DND-41 (cell line): Measurements from ENCODE around the gene PLEKHG5.

Source experiments
- EZH2 ChIP-seq: IDR thresholded peaks from 3 replicates; pipeline ENCODE4 v1.6.1; 2012; ENCODE audit warnings: borderline replicate concordance, low read depth, mild to moderate bottlenecking, moderate library complexity, low read length, inconsistent platforms; ENCODE audit not compliant: severe bottlenecking
- TF ChIP-seq, protein P1 (sequence below): IDR thresholded peaks from 2 replicates; pipeline ENCODE4 v1.5.1; 2012; ENCODE audit warnings: borderline replicate concordance, low read length, moderate library complexity, mild to moderate bottlenecking; ENCODE audit not compliant: poor library complexity, severe bottlenecking; ENCODE audit errors: extremely low read depth

DNA sequence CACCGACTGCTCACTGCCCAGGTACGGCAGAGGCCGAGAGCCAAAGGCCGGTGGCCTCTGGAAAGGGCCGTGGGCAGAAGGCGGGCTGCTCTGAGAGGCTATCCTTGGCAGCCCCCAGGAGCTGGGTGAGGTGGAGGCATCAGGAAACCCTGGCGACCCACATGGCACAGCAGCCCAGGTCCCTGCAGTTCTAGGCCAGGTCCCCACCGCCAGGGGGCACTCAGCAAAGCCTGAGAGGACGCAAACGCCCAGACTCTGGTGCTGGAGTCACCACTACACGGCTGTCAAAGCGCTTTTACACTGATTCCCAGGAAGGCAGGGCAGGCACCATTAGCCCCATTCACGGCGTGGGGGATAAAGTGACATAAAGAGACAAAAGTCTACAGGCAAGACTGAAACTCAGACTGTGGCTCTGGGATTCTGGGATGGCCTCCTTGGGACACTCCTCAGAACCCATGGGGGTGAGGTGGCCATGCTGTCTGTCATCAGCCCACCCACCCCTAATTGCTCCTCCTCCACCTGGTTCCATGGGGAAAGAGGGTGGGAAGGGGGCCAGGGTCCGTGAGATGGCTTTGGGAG lies 4.9 kb downstream of the PLEKHG5 start:
- TF ChIP-seq, protein P1, sequence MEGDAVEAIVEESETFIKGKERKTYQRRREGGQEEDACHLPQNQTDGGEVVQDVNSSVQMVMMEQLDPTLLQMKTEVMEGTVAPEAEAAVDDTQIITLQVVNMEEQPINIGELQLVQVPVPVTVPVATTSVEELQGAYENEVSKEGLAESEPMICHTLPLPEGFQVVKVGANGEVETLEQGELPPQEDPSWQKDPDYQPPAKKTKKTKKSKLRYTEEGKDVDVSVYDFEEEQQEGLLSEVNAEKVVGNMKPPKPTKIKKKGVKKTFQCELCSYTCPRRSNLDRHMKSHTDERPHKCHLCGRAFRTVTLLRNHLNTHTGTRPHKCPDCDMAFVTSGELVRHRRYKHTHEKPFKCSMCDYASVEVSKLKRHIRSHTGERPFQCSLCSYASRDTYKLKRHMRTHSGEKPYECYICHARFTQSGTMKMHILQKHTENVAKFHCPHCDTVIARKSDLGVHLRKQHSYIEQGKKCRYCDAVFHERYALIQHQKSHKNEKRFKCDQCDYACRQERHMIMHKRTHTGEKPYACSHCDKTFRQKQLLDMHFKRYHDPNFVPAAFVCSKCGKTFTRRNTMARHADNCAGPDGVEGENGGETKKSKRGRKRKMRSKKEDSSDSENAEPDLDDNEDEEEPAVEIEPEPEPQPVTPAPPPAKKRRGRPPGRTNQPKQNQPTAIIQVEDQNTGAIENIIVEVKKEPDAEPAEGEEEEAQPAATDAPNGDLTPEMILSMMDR = peak; percentile 93
- no peak for TF ChIP-seq EZH2
